Hematopoietic multipotent progenitor cell treated with erythropoietin and hydrocortisone succinate and interleukin-3 and kit ligand, for 15 days (in vitro differentiated cells): ENCODE measurements around the gene PCDHA11.
"Not testable (repeated sequence)": the region's sequence is repeated elsewhere in the genome, so short reads cannot be mapped to it uniquely, and the experiment has no call there.

Experiments used
- DNase-seq: peaks from one replicate; pipeline ENCODE4 v3.0.0-alpha.2; 2015; ENCODE audit warnings: low spot score

The PCDHA11 gene

DNA sequence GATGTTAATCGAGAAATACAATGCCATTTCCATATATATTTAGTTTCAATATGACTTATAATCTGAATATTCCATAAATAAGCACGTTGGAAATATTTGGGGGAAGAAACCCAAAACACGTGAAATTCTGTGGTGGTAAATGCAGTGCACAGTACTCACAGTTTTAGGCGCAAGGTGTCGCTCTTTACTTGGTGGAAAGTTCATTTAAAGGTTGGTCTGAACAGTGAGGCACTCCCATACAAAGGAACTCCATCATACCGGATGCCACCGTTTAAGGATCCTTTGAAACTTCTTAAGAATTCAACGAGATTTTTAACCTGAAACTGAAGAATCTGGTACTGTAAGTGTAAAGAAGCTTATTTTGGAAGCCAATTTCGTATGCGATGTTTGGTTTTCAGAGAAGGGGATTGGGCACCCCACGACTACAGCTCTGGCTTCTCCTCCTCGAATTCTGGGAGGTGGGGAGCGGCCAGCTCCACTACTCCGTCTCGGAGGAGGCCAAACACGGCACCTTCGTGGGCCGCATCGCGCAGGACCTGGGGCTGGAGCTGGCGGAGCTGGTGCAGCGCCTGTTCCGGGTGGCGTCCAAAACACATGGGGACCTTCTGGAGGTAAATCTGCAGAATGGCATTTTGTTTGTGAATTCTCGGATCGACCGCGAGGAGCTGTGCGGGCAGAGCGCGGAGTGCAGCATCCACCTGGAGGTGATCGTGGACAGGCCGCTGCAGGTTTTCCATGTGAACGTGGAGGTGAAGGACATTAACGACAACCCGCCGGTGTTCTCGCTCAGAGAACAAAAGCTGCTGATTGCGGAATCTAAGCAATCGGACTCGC is at the start of gene PCDHA11:
Gene PCDHA11, plus strand, starts transcription at position 237 of the 834 bp plus-strand sequence. Its CDS starts 147 bp downstream, at position 384.
- DNase-seq, result no peak

- no peak for DNase-seq
These were observed 47.1 kb upstream of the PCDHA11 start, which contains the start of gene PCDHA5 for GRCh38 chr5:140821375-140822280. TSS of gene PCDHA5 (plus strand) at chr5:140821613.

DNA sequence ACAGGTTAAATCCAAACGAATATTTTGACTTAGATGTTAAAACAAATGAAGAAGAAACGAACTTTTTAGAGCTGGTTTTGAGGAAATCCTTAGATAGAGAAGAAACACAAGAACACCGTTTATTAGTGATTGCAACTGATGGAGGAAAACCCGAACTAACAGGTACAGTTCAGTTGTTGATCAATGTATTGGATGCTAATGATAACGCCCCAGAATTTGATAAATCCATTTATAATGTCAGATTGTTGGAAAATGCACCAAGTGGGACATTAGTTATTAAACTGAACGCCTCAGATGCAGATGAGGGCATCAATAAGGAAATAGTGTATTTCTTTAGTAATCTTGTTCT is 46.5 kb upstream of the PCDHA11 start:
- DNase-seq, result no peak

DNA sequence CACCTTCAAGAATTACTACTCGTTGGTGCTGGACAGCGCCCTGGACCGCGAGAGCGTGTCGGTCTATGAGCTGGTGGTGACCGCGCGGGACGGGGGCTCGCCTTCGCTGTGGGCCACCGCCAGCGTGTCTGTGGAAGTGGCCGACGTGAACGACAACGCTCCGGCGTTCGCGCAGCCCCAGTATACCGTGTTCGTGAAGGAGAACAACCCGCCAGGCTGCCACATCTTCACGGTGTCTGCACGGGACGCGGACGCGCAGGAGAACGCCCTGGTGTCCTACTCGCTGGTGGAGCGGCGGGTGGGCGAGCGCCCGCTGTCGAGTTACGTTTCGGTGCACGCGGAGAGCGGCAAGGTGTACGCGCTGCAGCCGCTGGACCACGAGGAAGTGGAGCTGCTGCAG is 45.8 kb upstream of the PCDHA11 start:
- not testable (repeated sequence) for DNase-seq

DNA sequence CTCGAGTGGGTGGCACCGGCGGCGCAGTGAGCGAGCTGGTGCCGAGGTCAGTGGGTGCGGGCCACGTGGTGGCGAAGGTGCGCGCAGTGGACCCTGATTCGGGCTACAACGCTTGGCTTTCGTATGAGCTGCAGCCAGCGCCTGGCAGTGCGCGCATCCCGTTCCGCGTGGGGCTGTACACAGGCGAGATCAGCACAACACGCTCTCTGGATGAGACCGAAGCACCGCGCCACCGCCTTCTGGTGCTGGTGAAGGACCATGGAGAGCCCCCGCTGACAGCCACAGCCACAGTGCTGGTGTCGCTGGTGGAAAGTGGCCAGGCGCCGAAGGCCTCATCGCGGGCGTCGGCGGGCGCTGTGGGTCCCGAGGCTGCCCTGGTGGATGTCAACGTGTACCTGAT is 45.3 kb upstream of the PCDHA11 start:
- DNase-seq, result no peak

DNA sequence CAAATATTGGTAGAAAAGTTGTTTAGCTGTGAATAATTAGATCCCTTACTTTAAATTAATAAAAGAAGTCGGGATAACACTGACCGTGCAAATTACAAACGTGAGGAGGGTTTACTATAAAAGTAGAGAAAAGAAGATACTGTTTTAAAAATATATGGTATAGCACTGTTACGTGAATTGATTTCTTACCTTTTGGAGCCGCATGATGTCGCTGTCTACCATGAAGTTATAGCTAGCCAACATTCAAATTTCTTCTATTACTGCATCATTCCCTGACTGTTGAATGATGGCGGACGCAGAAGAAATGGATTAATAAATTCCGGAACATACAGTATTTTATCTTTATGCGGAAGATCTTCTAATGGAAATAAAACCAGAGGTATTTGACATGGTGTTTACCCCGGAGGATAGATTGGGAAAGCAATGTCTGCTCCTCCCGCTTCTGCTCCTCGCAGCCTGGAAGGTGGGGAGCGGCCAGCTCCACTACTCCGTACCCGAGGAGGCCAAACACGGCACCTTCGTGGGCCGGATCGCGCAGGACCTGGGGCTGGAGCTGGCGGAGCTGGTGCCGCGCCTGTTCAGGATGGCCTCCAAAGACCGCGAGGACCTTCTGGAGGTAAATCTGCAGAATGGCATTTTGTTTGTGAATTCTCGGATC is 40.9 kb upstream of the PCDHA11 start, which contains the start of gene PCDHA6:
Gene PCDHA6, plus strand, starts transcription at position 257 of the 658 bp plus-strand sequence. Its CDS starts 132 bp downstream, at position 389.
- DNase-seq, result no peak

GRCh38 chr5:140828362-140828737 is 40.4 kb upstream of the PCDHA11 start:
- no peak for DNase-seq

DNA sequence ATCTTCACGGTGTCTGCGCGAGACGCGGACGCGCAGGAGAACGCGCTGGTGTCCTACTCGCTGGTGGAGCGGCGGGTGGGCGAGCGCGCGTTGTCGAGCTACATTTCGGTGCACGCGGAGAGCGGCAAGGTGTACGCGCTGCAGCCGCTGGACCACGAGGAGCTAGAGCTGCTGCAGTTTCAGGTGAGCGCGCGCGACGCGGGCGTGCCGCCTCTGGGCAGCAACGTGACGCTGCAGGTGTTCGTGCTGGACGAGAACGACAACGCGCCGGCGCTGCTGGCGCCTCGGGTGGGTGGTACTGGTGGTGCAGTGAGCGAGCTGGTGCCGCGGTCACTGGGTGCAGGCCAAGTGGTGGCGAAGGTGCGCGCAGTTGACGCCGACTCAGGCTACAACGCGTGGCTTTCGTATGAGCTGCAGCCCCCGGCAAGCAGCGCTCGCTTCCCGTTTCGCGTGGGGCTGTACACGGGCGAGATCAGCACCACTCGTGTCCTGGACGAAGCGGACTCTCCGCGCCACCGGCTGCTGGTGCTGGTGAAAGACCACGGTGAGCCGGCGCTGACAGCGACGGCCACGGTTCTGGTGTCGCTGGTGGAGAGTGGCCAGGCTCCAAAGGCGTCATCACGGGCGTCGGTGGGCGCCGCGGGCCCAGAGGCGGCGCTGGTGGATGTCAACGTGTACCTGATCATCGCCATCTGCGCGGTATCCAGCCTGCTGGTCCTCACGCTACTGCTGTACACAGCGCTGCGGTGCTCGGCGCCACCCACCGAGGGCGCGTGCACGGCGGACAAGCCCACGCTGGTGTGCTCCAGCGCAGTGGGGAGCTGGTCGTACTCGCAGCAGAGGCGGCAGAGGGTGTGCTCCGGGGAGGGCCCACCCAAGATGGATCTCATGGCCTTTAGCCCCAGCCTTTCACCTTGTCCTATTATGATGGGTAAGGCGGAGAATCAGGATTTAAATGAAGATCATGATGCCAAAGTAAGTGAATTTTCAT is 39.0 kb upstream of the PCDHA11 start:
- DNase-seq, result not testable (repeated sequence)

DNA sequence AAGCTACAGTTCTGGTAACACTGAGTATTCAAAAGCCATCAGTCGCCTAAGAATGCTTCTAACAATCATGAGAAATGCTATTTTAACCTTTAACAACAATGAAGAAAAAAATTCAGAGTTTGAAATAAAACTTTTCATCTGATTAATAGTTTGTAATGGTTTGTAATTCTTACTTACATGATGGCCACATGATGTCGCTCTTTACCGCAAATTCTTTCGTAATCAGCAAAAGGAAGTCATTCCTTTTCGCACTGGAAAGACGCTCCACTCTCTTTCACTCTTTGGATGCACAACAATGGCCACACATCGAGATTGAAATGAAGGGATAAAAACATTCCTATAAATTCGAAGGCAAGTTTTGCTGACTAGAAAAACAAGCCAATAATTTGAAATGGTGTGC is 34.8 kb upstream of the PCDHA11 start, which contains the start of gene PCDHA7:
Gene PCDHA7, plus strand, starts transcription at position 277 of the 400 bp plus-strand sequence. Its CDS starts 115 bp downstream, at position 392.
- no peak for DNase-seq

DNA sequence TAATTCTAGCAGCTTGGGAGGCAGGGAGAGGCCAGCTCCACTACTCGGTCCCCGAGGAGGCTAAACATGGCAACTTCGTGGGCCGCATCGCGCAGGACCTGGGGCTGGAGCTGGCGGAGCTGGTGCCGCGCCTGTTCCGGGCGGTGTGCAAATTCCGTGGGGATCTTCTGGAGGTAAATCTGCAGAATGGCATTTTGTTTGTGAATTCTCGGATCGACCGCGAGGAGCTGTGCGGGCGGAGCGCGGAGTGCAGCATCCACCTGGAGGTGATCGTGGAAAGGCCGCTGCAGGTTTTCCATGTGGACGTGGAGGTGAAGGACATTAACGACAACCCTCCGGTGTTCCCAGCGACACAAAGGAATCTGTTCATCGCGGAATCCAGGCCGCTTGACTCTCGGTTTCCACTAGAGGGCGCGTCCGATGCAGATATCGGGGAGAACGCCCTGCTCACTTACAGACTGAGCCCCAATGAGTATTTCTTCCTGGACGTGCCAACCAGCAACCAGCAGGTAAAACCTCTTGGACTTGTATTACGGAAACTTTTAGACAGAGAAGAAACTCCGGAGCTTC is 34.2 kb upstream of the PCDHA11 start:
- not testable (repeated sequence) for DNase-seq

GRCh38 chr5:140835622-140836510 is 32.9 kb upstream of the PCDHA11 start:
- no peak for DNase-seq

DNA sequence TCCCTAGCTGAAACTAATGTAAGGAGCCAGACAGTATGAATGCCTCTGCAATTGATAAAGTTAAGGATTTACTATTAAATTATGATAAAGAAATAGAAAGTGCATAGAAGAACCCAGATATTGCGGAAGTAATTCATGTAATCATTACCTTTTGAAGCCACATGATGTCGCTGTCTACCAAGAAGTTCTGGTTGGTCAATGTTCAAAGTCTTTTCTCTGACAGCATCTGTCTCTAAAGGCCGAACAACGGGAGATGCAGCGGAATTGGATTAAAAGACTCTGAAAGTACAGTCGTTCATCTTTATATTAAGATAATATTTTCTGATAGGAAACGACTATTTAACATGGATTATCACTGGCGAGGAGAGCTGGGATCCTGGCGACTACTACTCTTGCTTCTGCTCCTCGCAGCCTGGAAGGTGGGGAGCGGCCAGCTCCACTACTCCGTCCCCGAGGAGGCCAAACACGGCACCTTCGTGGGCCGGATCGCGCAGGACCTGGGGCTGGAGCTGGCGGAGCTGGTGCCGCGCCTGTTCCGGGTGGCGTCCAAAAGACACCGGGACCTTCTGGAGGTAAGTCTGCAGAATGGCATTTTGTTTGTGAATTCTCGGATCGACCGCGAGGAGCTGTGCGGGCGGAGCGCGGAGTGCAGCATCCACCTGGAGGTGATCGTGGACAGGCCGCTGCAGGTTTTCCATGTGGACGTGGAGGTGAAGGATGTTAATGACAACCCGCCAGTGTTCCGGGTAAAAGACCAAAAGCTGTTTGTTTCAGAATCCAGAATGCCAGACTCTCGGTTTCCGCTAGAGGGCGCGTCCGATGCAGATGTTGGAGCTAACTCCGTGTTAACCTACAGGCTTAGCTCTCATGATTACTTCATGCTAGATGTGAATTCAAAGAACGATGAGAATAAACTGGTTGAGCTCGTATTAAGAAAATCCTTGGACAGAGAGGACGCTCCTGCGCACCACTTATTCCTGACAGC is 27.5 kb upstream of the PCDHA11 start, which contains the start of gene PCDHA8:
Gene PCDHA8, plus strand, starts transcription at position 210 of the 985 bp plus-strand sequence. Its CDS starts 135 bp downstream, at position 345.
- no peak for DNase-seq

DNA sequence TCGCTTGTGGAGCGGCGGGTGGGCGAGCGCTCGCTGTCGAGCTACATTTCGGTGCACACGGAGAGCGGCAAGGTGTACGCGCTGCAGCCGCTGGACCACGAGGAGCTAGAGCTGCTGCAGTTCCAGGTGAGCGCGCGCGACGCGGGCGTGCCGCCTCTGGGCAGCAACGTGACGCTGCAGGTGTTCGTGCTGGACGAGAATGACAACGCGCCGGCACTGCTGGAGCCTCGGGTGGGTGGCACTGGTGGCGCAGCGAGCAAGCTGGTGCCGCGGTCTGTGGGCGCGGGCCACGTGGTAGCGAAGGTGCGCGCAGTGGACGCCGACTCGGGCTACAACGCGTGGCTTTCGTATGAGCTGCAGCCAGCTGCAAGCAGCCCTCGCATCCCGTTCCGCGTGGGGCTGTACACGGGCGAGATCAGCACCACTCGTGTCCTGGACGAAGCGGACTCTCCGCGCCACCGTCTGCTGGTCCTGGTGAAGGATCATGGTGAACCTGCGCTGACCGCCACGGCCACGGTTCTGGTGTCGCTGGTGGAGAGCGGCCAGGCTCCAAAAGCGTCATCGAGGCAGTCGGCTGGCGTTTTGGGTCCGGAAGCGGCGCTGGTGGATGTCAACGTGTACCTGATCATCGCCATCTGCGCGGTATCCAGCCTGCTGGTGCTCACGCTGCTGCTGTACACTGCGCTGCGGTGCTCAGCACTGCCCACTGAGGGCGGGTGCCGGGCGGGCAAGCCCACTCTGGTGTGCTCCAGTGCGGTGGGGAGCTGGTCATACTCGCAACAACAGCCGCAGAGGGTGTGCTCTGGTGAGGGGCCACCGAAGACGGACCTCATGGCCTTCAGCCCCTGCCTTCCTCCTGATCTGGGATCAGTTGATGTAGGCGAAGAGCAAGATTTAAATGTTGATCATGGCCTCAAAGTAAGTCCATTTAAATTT is 25.7 kb upstream of the PCDHA11 start:
- no peak for DNase-seq

GRCh38 chr5:140848139-140849102 is 20.3 kb upstream of the PCDHA11 start, which contains the start of gene PCDHA9:
TSS of gene PCDHA9 (plus strand) at chr5:140848382. CDS start at chr5:140848496, 114 bp downstream.
- not testable (repeated sequence) for DNase-seq

- not testable (repeated sequence) for DNase-seq
These were observed 18.7 kb upstream of the PCDHA11 start for GRCh38 chr5:140849831-140850634.
